Activated CD8-positive, alpha-beta memory T cell treated with anti-CD3 and anti-CD28 coated beads for 1 hour (primary cell): ENCODE results near the gene CCSER1.
"Not testable (repeated sequence)": the region's sequence is repeated elsewhere in the genome, so short reads cannot be mapped to it uniquely, and the experiment has no call there.

Experiments
- DNase-seq, 2 donors: peaks; one replicate each; pipeline ENCODE4 v3.0.0-alpha.2; 2020; ENCODE audit warnings: low read depth in 1 of 2; ENCODE audit errors: extremely low read depth in 1 of 2

CCSER1 gene

GRCh38 chr4:91436556-91436955 lies 1309.4 kb downstream of the CCSER1 start:
- no peak for DNase-seq

- DNase-seq = no peak
These were observed 1320.0 kb downstream of the CCSER1 start for GRCh38 chr4:91447168-91447567.

DNA sequence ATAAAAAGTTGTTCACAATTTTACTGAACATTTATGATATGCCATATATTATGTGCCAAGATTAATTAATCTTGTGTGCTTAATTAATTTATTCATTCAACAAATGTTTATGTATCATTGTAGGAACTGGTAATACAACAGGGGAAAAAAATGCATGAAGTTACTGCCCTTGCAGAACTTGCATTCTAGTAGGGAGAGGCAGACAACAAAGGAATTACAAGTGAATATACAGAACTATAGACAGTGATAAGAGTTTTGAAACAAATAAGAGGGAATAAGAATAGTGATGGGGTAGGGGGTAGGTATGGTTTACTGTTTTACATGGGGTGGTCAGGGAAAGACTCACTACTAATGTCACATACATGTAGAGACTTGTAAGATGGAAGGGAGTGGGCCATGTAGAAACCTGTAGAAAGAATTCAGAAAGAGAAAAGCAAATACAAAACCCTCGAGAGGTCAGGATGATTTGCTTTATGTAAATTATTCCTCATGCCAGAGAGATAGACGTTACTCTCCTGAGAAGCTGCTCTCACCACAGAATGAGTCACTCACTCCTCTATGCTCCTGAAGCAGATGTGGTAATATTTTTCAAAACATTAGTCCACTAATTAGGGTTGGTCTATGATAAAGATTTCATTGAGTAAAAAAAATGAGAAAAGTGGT lies 1321.6 kb downstream of the CCSER1 start:
- DNase-seq = no peak

GRCh38 chr4:91454111-91454510 lies 1326.9 kb downstream of the CCSER1 start:
- no peak for DNase-seq

GRCh38 chr4:91462566-91462965 lies 1335.4 kb downstream of the CCSER1 start:
- not testable (repeated sequence) for DNase-seq

- DNase-seq = no peak
These were observed 1343.5 kb downstream of the CCSER1 start for GRCh38 chr4:91470671-91471070.

DNA sequence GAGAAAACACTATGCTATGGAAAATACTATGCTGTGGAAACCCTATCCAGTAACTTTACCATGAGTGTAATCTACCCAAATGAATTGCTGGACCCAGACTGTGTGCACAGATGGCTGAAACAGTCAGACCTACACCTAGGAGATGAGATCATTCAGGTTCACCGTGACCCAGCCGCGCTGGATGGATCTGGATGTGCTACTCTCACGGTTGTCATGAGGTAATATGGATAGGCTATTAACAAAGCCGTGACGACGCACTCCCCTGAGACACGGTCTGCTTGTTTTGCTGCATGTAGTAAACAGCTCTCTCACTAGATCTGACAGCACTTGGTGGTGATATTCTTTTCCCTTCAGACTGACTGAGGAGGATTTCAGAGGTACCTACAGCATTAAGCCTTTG lies 1344.1 kb downstream of the CCSER1 start:
- no peak for DNase-seq

- DNase-seq = no peak
These were observed 1344.9 kb downstream of the CCSER1 start for GRCh38 chr4:91472046-91472445.

GRCh38 chr4:91485415-91485814 lies 1358.2 kb downstream of the CCSER1 start:
- no peak for DNase-seq

GRCh38 chr4:91488946-91489345 lies 1361.8 kb downstream of the CCSER1 start:
- DNase-seq = no peak

DNA sequence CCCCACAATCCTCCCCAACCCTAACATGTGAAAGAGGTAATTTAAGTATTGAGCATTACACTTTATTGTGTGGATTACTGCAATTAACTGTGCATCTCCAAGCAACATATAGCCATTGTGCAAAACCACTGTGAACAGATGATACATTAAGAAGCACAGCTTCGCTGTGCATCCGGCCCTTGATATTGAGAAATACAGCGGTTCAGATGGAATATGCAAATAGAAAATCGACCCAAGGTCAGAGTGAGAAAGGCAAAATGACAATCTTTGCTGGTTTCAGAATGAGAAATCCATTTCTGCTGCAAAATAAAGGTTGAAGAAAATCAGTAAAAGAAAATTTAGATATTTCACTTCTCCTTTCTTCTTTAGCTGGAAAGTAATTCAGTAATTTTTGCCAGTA lies 1370.7 kb downstream of the CCSER1 start:
- DNase-seq = no peak

DNA sequence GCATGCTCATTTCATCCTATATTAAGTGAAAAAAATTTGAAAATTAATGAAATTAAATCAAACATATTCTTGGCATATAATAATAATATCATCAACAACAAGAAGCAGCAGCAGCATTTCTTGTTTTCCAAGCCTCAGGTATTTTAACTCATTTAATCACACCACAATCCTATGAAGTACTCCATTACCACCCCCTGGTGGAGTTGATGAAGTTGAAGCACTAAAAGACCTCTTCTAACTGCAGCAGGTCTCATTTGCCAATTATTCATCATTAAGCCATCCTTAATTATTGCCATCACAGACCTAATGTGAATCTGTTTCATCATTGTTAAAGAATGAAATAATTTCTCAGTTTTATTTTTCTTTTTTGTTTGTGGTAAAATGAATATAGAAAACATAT lies 1375.2 kb downstream of the CCSER1 start:
- DNase-seq = no peak

DNA sequence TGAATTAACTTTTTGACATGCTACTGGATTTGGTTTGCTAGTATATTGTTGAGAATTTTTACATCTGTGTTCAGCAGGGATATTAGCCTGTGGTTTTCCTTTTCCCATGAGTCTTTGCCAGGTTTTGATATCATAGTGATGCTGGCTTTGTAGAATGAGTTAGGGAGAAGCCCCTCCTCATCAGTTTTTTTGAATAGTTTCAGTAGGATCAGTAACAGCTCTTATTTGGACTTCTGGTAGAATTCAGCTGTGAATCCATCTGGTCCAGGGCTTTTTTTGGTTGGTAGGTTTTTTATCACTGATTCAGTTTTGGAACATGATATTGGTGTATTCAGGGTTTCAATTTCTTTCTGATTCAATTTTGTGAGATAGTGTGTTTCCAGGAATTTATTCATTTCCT lies 1386.1 kb downstream of the CCSER1 start:
- no peak for DNase-seq

- DNase-seq = no peak
These were observed 1392.0 kb downstream of the CCSER1 start for GRCh38 chr4:91519155-91519554.

DNA sequence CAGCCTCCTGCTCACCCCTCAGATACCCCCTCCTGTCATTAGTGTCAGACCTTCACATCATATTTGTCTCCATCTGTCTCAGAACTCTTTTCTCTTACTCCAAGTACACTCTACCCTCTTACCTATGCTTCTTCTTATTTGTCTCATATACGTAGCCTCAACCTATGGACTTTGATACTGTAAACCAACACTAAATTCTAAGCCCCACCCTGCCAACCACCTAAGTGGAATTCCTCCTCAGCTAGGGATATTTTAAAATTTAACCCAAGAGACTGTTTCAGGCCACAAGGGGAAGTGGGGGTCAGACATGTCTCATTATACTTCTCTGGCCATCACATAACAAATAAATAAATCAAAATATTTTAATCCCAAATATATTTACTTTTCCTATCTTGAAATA lies 1398.4 kb downstream of the CCSER1 start:
- DNase-seq = no peak

- no peak for DNase-seq
These were observed 1399.9 kb downstream of the CCSER1 start for GRCh38 chr4:91527056-91527455.

- no peak for DNase-seq
These were observed 1440.4 kb downstream of the CCSER1 start for GRCh38 chr4:91567594-91567993.

DNA sequence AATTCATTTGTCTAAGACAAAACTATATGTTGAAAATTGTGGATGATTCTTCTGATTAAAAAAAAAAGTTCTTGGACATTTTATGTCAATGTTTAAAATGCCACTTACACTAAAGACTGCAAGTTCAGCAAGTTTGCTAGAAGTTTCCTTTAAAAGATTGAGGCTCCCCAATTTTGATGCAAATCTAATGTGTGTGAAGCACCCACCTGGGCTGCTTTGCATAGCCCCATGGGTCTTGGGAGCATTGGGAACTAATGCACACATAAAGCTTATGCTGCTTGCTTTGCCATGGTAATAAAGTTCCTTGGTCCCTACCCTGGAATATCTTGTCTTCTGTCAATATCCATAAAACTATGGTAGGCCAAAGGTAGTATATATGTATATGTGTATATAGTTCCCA lies 1450.7 kb downstream of the CCSER1 start:
- no peak for DNase-seq

GRCh38 chr4:91590260-91590659 lies 1463.1 kb downstream of the CCSER1 start:
- DNase-seq = no peak

DNA sequence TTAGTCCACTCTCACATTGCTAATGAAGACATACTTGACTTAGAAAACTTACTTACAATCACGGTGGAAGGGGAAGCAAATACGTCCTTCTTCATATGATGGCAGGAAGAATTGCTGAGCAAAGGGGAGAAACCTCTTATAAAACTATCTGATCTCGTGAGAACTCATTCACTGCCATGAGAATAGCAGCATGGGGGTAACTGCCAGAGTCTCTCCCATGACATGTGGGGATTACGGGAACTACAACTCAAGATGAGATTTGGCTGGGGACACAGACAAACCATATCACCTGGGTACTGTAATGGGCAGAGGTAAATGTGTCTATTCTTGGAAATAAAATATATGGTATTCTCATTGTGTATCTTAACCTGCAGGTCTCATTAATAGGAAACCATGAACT lies 1464.9 kb downstream of the CCSER1 start:
- DNase-seq = no peak

GRCh38 chr4:91596718-91597117 lies 1469.5 kb downstream of the CCSER1 start:
- DNase-seq = no peak

GRCh38 chr4:91598696-91599095 lies 1471.5 kb downstream of the CCSER1 start:
- no peak for DNase-seq

GRCh38 chr4:91600301-91600700 lies 1473.1 kb downstream of the CCSER1 start:
- DNase-seq = no peak
